DOHH2 (cell line): Measurements from ENCODE around the gene CHSY1.

Experiments
- H3F3A ChIP-seq: fragments of 200-600 bp; sonication (generic), shearing (Covaris generic); 2 replicates; pipeline ENCODE4 v1.6.0; 2016; ENCODE audit warnings: antibody characterized with exemption, mild to moderate bottlenecking; ENCODE audit not compliant: control insufficient read depth, insufficient read depth
- H3K27ac ChIP-seq: fragments of 200-600 bp; sonication (generic); 2 replicates; pipeline ENCODE4 v1.5.1; 2014; ENCODE audit warnings: low read depth, mild to moderate bottlenecking, low read length, moderate library complexity
- H3K27me3 ChIP-seq: fragments of 200-600 bp; sonication (generic); 2 replicates; pipeline ENCODE4 v1.6.1; 2014; ENCODE audit warnings: mild to moderate bottlenecking, low read length, mixed read lengths; ENCODE audit not compliant: control insufficient read depth
- H3K36me3 ChIP-seq: fragments of 200-600 bp; sonication (generic); 2 replicates; pipeline ENCODE4 v1.6.1; 2014; ENCODE audit warnings: mild to moderate bottlenecking, low read length, moderate library complexity, mixed read lengths; ENCODE audit not compliant: control insufficient read depth
- H3K4me1 ChIP-seq: fragments of 200-600 bp; sonication (generic); 2 replicates; pipeline ENCODE4 v1.6.1; 2014; ENCODE audit warnings: mild to moderate bottlenecking, low read length, mixed read lengths; ENCODE audit not compliant: control insufficient read depth
- H3K4me2 ChIP-seq: fragments of 200-600 bp; sonication (generic); 2 replicates; pipeline ENCODE4 v1.6.0; 2014; ENCODE audit warnings: mild to moderate bottlenecking, low read length, moderate library complexity
- H3K4me3 ChIP-seq: fragments of 200-600 bp; sonication (generic); 2 replicates; pipeline ENCODE4 v1.5.1; 2014; ENCODE audit warnings: mild to moderate bottlenecking, low read length, mixed read lengths
- H3K79me2 ChIP-seq: fragments of 200-600 bp; sonication (generic); 2 replicates; pipeline ENCODE4 v1.6.1; 2014; ENCODE audit warnings: mild to moderate bottlenecking, low read length, mixed read lengths; ENCODE audit not compliant: control insufficient read depth
- H3K9me2 ChIP-seq: fragments of 200-600 bp; sonication (generic); replicated peaks from 2 replicates; pipeline ENCODE4 v1.6.1; 2014; ENCODE audit warnings: mild to moderate bottlenecking, low read length, mixed read lengths; ENCODE audit not compliant: control insufficient read depth
- H3K9me3 ChIP-seq: fragments of 200-600 bp; sonication (generic); 2 replicates; pipeline ENCODE4 v1.6.1; 2014; ENCODE audit warnings: antibody characterized with exemption, low read length, mixed read lengths; ENCODE audit not compliant: control insufficient read depth, insufficient read depth
- H4K20me1 ChIP-seq: fragments of 200-600 bp; sonication (generic); 2 replicates; pipeline ENCODE4 v1.6.0; 2014; ENCODE audit warnings: low read depth, mild to moderate bottlenecking, antibody characterized with exemption, low read length, moderate library complexity; ENCODE audit not compliant: control insufficient read depth, insufficient read depth
- EZH2phosphoT487 ChIP-seq: fragments of 200-600 bp; sonication (generic); IDR thresholded peaks from 2 replicates; pipeline ENCODE4 v1.6.1; 2017; ENCODE audit warnings: borderline replicate concordance, mild to moderate bottlenecking, antibody characterized with exemption, low read length, moderate library complexity, mixed read lengths
- TF ChIP-seq, protein P1 (sequence below): fragments of 200-600 bp; sonication (generic); IDR thresholded peaks from one replicate; pipeline ENCODE4 v1.5.1; 2014; ENCODE audit warnings: antibody characterized with exemption, mild to moderate bottlenecking, low read depth, low read length; ENCODE audit not compliant: poor library complexity, severe bottlenecking

The CHSY1 gene

DNA sequence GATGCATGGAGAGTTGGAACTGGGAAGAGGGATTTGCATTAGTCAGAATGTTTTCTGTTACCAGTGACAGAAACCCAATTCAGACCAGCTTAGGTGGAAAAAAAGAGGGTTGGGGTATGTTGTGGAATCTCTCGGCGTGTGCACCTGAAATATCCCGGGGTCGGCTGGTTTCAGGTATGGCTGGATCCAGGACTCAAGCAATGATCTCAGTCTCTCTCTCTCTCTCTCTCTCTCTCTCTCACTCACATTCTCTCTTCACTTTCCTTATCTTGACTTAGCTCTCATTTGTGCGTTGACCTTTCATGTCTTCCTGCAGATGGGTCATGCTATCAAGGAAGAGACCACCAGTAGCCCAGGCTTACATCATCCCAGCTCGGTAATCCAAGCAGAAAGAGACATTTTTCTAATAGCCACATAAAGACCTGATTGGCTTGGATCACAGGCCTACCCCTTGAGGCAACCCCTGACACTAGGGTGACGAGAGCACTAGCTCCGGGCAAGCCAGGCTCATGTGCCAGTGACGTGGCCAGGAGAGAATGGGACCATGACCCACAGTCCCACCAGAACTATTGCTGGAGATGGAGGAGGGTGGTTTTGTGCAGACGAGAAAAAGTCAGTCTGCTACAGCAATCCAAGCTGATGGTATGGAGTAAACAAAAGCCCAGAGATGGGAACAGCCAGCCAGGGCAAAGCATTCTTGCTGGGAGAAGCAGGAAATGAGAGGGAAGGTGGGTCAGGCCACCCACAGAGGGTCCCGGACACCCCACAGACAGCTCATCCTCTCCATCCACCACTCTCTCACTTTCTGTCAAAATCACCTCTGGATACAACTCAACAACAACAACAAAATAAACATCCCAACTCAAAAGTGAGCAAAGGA lies 91.7 kb downstream of the CHSY1 start:
- TF ChIP-seq EZH2phosphoT487: no peak
- TF ChIP-seq, protein P1, sequence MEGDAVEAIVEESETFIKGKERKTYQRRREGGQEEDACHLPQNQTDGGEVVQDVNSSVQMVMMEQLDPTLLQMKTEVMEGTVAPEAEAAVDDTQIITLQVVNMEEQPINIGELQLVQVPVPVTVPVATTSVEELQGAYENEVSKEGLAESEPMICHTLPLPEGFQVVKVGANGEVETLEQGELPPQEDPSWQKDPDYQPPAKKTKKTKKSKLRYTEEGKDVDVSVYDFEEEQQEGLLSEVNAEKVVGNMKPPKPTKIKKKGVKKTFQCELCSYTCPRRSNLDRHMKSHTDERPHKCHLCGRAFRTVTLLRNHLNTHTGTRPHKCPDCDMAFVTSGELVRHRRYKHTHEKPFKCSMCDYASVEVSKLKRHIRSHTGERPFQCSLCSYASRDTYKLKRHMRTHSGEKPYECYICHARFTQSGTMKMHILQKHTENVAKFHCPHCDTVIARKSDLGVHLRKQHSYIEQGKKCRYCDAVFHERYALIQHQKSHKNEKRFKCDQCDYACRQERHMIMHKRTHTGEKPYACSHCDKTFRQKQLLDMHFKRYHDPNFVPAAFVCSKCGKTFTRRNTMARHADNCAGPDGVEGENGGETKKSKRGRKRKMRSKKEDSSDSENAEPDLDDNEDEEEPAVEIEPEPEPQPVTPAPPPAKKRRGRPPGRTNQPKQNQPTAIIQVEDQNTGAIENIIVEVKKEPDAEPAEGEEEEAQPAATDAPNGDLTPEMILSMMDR: no peak

DNA sequence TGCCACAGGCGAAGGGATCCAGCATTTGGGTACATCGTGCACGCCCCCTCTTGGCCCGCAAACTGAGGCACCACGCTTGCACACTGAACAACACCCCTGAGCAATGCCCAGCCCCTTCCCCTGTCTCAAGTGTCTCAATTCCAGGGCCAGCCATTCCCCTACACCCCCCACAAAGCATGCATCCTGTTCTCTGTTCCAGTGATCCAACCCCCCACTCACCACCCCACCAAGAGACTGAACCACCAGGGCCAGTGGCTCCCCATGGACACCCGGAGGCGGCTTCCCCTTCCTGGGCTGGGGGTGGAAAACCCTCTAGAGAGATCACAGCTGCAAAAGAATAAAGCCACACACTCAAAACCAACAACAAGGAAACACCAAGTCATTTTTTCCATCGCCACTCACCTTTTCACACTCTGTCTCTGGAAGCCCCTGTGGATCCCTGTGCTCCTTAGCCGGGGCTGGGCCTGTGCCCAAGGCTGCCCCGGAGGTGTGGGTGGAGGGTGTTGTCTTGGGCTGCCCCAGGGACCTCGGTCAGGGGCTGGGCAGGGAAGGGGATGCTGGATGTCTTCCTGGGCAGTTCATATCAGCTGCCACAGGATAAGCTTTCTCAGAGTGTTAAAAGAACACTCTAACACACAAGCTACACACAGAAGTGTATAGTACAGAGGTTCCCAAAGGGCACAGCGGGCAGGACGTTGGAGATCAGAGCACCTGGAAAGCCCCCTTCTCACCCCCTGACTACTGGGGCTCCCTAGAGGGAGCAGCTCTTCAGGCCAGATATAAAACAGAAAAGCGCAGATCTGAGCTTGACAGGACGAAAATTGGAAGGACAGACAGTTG lies 92.5 kb downstream of the CHSY1 start:
- Histone ChIP-seq H3K4me2 (no peak overlapping the region), H3K27ac (no peak overlapping the region)

More for the DNA sequence above, 91.7 kb downstream of the CHSY1 start:
- H3K4me2 ChIP-seq: no peak overlapping the region
- H4K20me1 ChIP-seq: peaks cover 3% of the 10 kb centered on the region; the same call in 1 of the 2 replicates
- H3K4me3 ChIP-seq: no peak overlapping the region
- H3K79me2 ChIP-seq: no peaks in the 10 kb centered on the region
- H3K9me3 ChIP-seq: no peaks in the 10 kb centered on the region
- H3K4me1 ChIP-seq: peaks cover 24% of the 10 kb centered on the region
- H3K9me2 ChIP-seq: no peaks in the 10 kb centered on the region
- no peaks in the 10 kb centered on the region for H3F3A ChIP-seq
- H3K27ac ChIP-seq: no peak overlapping the region
- peaks cover 40% of the 10 kb centered on the region for H3K27me3 ChIP-seq
- H3K36me3 ChIP-seq: no peaks in the 10 kb centered on the region

DNA sequence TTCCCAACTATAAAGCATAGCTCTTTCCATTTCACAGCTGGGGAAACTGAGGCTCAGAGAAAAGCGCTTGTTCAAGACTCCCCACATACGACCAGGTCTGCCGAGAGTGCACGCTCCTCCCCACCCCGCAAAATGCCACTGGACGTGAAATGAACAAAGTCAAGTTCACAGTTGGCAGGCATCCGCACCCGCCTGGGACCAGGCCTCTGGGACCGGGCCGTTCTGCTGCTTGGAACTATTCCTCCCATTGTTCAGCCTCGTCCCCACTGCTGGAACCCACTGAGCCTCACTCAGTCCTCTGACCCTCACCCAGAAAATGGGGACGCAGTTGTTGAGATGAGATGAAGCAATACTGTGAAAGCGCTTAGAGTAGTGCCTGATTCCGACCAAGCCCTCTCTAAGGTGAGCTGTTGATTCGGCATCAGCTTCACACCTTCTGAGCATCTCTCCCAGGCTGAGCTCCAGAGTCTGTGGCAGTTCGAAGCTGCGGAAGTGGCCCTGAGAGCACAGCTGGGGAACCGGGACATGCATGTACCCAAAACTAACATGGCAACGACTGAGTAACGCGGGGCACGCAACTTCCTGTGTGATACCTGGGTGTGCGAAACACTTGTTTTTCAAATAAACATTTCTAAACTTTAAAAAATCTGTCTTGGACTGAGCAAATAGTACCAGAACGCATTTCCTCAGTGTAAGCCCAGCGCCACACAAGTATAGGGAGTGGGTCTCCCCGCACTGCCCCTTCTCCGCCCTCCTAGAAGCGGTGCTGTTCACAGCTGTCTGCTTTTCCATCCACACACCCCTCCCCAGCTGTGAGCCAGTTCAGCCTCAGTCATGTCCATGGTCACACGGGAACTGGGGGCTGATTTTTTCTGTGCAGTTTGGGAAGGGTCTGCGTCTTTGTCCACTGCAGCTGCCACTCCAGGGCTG lies 93.4 kb downstream of the CHSY1 start:
- Histone ChIP-seq H3K27me3 (peaks cover 40% of the 10 kb centered on the region), H3K4me1 (peaks cover 24% of the 10 kb centered on the region), H3K36me3 (no peaks in the 10 kb centered on the region), H4K20me1 (peaks cover 3% of the 10 kb centered on the region; the same call in 1 of the 2 replicates), H3K4me2 (no peak overlapping the region), H3K9me2 (no peaks in the 10 kb centered on the region), H3K9me3 (no peaks in the 10 kb centered on the region), H3K79me2 (no peaks in the 10 kb centered on the region), H3K4me3 (no peak overlapping the region), H3F3A (no peaks in the 10 kb centered on the region), H3K27ac (no peak overlapping the region)
- TF ChIP-seq, protein P1: no peak
- no peak for TF ChIP-seq EZH2phosphoT487

More for the DNA sequence above, 92.5 kb downstream of the CHSY1 start:
- no peak for TF ChIP-seq EZH2phosphoT487
- TF ChIP-seq, protein P1: no peak
- Histone ChIP-seq H3K4me3 (no peak overlapping the region), H3K4me1 (peaks cover 24% of the 10 kb centered on the region), H3K9me2 (no peaks in the 10 kb centered on the region), H3K9me3 (no peaks in the 10 kb centered on the region), H3K36me3 (no peaks in the 10 kb centered on the region), H4K20me1 (peaks cover 3% of the 10 kb centered on the region; the same call in 1 of the 2 replicates), H3F3A (no peaks in the 10 kb centered on the region), H3K27me3 (peaks cover 40% of the 10 kb centered on the region), H3K79me2 (no peaks in the 10 kb centered on the region)
